ENCODE measurements around the gene SMAP1.
"Not testable (repeated sequence)": the region's sequence is repeated elsewhere in the genome, so short reads cannot be mapped to it uniquely, and the experiment has no call there.

Gene SMAP1

GRCh38 chr6:70684794-70685493 is 17.3 kb downstream of the SMAP1 start:
- DNase-seq = no peak

GRCh38 chr6:70685494-70686180 is 18.0 kb downstream of the SMAP1 start:
- no peak for DNase-seq

- no peak for DNase-seq
Measured at GRCh38 chr6:70686548-70687133, 19.0 kb downstream of the SMAP1 start.

GRCh38 chr6:70693887-70694286 is 26.2 kb downstream of the SMAP1 start:
- DNase-seq = no peak

- no peak for DNase-seq
Measured at GRCh38 chr6:70694371-70694770, 26.7 kb downstream of the SMAP1 start.

- no peak for DNase-seq
Measured at GRCh38 chr6:70700922-70701876, 33.5 kb downstream of the SMAP1 start.

GRCh38 chr6:70705772-70706171 is 38.1 kb downstream of the SMAP1 start:
- no peak for DNase-seq

GRCh38 chr6:70706491-70707123 is 38.9 kb downstream of the SMAP1 start:
- peak; percentile 47 for DNase-seq

GRCh38 chr6:70707893-70708292 is 40.2 kb downstream of the SMAP1 start:
- no peak for DNase-seq

GRCh38 chr6:70708448-70708847 is 40.8 kb downstream of the SMAP1 start:
- no peak for DNase-seq

- no peak for DNase-seq
Measured at GRCh38 chr6:70709826-70710225, 42.1 kb downstream of the SMAP1 start.

- DNase-seq = no peak
Measured at GRCh38 chr6:70714716-70715257, 47.1 kb downstream of the SMAP1 start.

GRCh38 chr6:70717038-70717801 is 49.5 kb downstream of the SMAP1 start:
- no peak for DNase-seq

GRCh38 chr6:70724524-70724923 is 56.8 kb downstream of the SMAP1 start:
- no peak for DNase-seq

GRCh38 chr6:70725817-70726415 is 58.2 kb downstream of the SMAP1 start:
- no peak for DNase-seq

- DNase-seq = no peak
Measured at GRCh38 chr6:70734381-70734780, 66.7 kb downstream of the SMAP1 start.

- no peak for DNase-seq
Measured at GRCh38 chr6:70734979-70735378, 67.3 kb downstream of the SMAP1 start.

- no peak for DNase-seq
Measured at GRCh38 chr6:70735513-70735912, 67.8 kb downstream of the SMAP1 start.

GRCh38 chr6:70738028-70738427 is 70.3 kb downstream of the SMAP1 start:
- DNase-seq = no peak

- no peak for DNase-seq
Measured at GRCh38 chr6:70739534-70739933, 71.9 kb downstream of the SMAP1 start.

- DNase-seq = not testable (repeated sequence)
Measured at GRCh38 chr6:70740746-70741145, 73.1 kb downstream of the SMAP1 start.

Measured in NCI-H510A treated with DMSO at 0.1 percent for 48 hours (cell line).